GM10266 (cell line): ENCODE measurements around the gene STK40.

Experiments
- DNase-seq: peaks from one replicate; pipeline ENCODE4 v3.0.0; 2012; ENCODE audit errors: extremely low spot score
- CTCF ChIP-seq: IDR thresholded peaks from 2 replicates; pipeline ENCODE4 v1.5.1; 2012; ENCODE audit warnings: mild to moderate bottlenecking, low read depth; ENCODE audit not compliant: control insufficient read depth, insufficient read depth; ENCODE audit errors: missing control alignments

The STK40 gene

GRCh38 chr1:36323636-36324352 lies 61.9 kb downstream of the STK40 start, which contains the start of gene EVA1B:
EVA1B (minus strand) TSS chr1:36323645; CDS start chr1:36323037, 608 bp downstream.
- TF ChIP-seq CTCF = no peak
- peak; percentile 88 for DNase-seq

GRCh38 chr1:36322786-36323635 lies 62.7 kb downstream of the STK40 start:
- DNase-seq = peak; percentile 87
- no peak for TF ChIP-seq CTCF

- DNase-seq = peak; percentile 31
Observed at GRCh38 chr1:36322041-36322785, 63.5 kb downstream of the STK40 start.

GRCh38 chr1:36321119-36321951 lies 64.4 kb downstream of the STK40 start:
- DNase-seq = peak; percentile 56
- TF ChIP-seq CTCF = no peak

More at GRCh38 chr1:36322041-36322785, 63.5 kb downstream of the STK40 start:
- TF ChIP-seq CTCF = no peak

- no peak for DNase-seq
- no peak for TF ChIP-seq CTCF
Observed at GRCh38 chr1:36320767-36321118, 65.0 kb downstream of the STK40 start.

GRCh38 chr1:36320291-36320761 lies 65.4 kb downstream of the STK40 start:
- peak; percentile 41 for DNase-seq
- no peak for TF ChIP-seq CTCF
